Stomach (tissue), 4 donors: ENCODE measurements around the gene CCL3.

Source experiments
- EP300 ChIP-seq: sonication (generic); formaldehyde crosslinking; IDR thresholded peaks from one replicate; pipeline ENCODE4 v1.6.1; 2017; ENCODE audit warnings: antibody characterized with exemption
- POLR2A ChIP-seq, 4 donors: fragments of 450-650 bp; IDR thresholded peaks; one replicate each; pipeline ENCODE4 v1.6.1; 2016; ENCODE audit warnings: antibody characterized with exemption in 4 of 4, control low read depth in 2 of 4, mild to moderate bottlenecking in 1 of 4, moderate library complexity in 1 of 4
- POLR2AphosphoS5 ChIP-seq, 3 donors: sonication (generic); formaldehyde crosslinking; IDR thresholded peaks; one replicate each; pipeline ENCODE4 v1.6.1; 2016; ENCODE audit warnings: antibody characterized with exemption in 3 of 3
- TF ChIP-seq, protein P1 (sequence below), 7 experiments: fragments of 450-650 bp in 4 of 7; fragments of 200-600 bp in 3 of 7; sonication (generic) in 3 of 7; IDR thresholded peaks; one replicate each; pipeline ENCODE4 v1.5.1; 2016 to 2019; ENCODE audit warnings: antibody characterized with exemption in 7 of 7, control low read depth in 2 of 7, mild to moderate bottlenecking in 1 of 7

DNA sequence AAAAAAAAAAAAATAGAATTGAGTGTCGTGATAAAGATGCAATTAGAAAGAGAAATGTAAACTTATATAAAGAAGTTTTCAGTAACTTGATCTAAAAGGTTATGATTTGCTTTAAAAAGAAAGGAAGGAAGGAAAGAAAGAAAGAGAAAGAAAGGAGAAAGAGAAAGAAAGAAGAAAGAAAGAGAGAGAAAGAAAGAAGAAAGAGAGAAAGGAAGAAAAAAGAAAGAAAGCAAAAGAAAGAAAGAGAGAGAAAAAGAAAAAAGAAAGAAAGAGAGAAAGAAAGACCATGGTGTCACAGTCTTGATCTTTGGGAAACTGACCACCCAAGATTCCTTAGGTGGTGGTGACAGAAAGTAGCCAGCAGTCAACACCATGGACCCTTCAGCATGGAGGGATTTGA is 4.3 kb upstream of the CCL3 start:
- TF ChIP-seq, protein P1, sequence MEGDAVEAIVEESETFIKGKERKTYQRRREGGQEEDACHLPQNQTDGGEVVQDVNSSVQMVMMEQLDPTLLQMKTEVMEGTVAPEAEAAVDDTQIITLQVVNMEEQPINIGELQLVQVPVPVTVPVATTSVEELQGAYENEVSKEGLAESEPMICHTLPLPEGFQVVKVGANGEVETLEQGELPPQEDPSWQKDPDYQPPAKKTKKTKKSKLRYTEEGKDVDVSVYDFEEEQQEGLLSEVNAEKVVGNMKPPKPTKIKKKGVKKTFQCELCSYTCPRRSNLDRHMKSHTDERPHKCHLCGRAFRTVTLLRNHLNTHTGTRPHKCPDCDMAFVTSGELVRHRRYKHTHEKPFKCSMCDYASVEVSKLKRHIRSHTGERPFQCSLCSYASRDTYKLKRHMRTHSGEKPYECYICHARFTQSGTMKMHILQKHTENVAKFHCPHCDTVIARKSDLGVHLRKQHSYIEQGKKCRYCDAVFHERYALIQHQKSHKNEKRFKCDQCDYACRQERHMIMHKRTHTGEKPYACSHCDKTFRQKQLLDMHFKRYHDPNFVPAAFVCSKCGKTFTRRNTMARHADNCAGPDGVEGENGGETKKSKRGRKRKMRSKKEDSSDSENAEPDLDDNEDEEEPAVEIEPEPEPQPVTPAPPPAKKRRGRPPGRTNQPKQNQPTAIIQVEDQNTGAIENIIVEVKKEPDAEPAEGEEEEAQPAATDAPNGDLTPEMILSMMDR (IDR thresholded peaks at IDR 0.05), result no peak
- TF ChIP-seq POLR2A (IDR thresholded peaks at IDR 0.05) (no peak), EP300 (no peak), POLR2AphosphoS5 (IDR thresholded peaks at IDR 0.05) (no peak)
